Measurements from ENCODE around the gene ZFP69. TPM values are rescaled to one million over a fixed set of nuclear protein-coding genes. Genes with fewer than 3 reads are reported as not detected.

The ZFP69 gene
- polyA plus RNA-seq, 6 donors from 2014 or later: 3.4 to 6.8 (median 6.2) TPM; not detected in 1

- Mint-ChIP-seq H3K36me3 (peaks cover 0 to 11% of the 10 kb centered on the region in 2 donors), H3K27ac (peak within 1 kb of the TSS; percentile 95 to 97 (median 96)), H3K27me3 (peaks cover 0 to 13% (median 12%) of the 10 kb centered on the region in 3 donors), H3K9me3 (peaks cover 0 to 10% (median 2%) of the 10 kb centered on the region in 7 donors), H3K4me1 (peaks cover 24 to 25% (median 24%) of the 10 kb centered on the region in 3 donors), H3K4me3 (peak within 1 kb of the TSS; percentile 91 to 99 (median 98))
- ATAC-seq (ENCODE audit: low read depth in 2 of 2) (peak; percentile 95 to 96), DNase-seq (peak; percentile 80)
These were observed 54.4 kb downstream of the ZFP69 start, which contains the start of gene ZNF684 for GRCh38 chr1:40531381-40532061. Gene ZNF684 (plus strand): TSS chr1:40531637. CDS start chr1:40533167, 1,530 bp downstream.

- peak overlapping the region; percentile 95 to 97 (median 96) for H3K27ac Mint-ChIP-seq
- ATAC-seq (ENCODE audit: low read depth in 2 of 2): no peak
- H3K4me3 Mint-ChIP-seq: peak overlapping the region; percentile 91 to 99 (median 98)
- no peak for DNase-seq
- peaks cover 24 to 25% (median 24%) of the 10 kb centered on the region in 3 donors for H3K4me1 Mint-ChIP-seq
- peaks cover 0 to 13% (median 12%) of the 10 kb centered on the region in 3 donors for H3K27me3 Mint-ChIP-seq
- H3K36me3 Mint-ChIP-seq: peaks cover 0 to 11% of the 10 kb centered on the region in 2 donors
- peaks cover 0 to 10% (median 2%) of the 10 kb centered on the region in 7 donors for H3K9me3 Mint-ChIP-seq
These were observed 54.9 kb downstream of the ZFP69 start for GRCh38 chr1:40532062-40532389.

GRCh38 chr1:40532844-40533424 lies 55.8 kb downstream of the ZFP69 start:
- Mint-ChIP-seq H3K4me1 (peaks cover 24 to 25% (median 24%) of the 10 kb centered on the region in 3 donors), H3K36me3 (peaks cover 0 to 11% of the 10 kb centered on the region in 2 donors), H3K4me3 (peak overlapping the region in 7 of 8 donors; percentile 26 to 99 (median 97)), H3K9me3 (peaks cover 0 to 10% (median 2%) of the 10 kb centered on the region in 7 donors), H3K27me3 (peaks cover 0 to 13% (median 12%) of the 10 kb centered on the region in 3 donors), H3K27ac (peak overlapping the region in 2 of 6 donors; percentile 28 to 69)
- peak; percentile 37 to 42 for ATAC-seq (ENCODE audit: low read depth in 2 of 2)
- peak; percentile 34 for DNase-seq

GRCh38 chr1:40534589-40534988 lies 57.5 kb downstream of the ZFP69 start:
- H3K4me3 Mint-ChIP-seq: peak overlapping the region in 1 of 8 donors; percentile 29
- no peak for ATAC-seq (ENCODE audit: low read depth in 2 of 2)
- DNase-seq: no peak
- peaks cover 0 to 10% (median 2%) of the 10 kb centered on the region in 7 donors for H3K9me3 Mint-ChIP-seq
- H3K27ac Mint-ChIP-seq: no peak overlapping the region
- peaks cover 24 to 25% (median 24%) of the 10 kb centered on the region in 3 donors for H3K4me1 Mint-ChIP-seq
- H3K36me3 Mint-ChIP-seq: peaks cover 0 to 11% of the 10 kb centered on the region in 2 donors
- H3K27me3 Mint-ChIP-seq: peaks cover 0 to 6% (median 6%) of the 10 kb centered on the region in 3 donors

GRCh38 chr1:40535732-40536131 lies 58.6 kb downstream of the ZFP69 start:
- H3K27me3 Mint-ChIP-seq: peaks cover 0 to 6% (median 5%) of the 10 kb centered on the region in 3 donors
- H3K9me3 Mint-ChIP-seq: peaks cover 0 to 7% (median 2%) of the 10 kb centered on the region in 7 donors

GRCh38 chr1:40539338-40539737 lies 62.2 kb downstream of the ZFP69 start:
- ATAC-seq (ENCODE audit: low read depth in 2 of 2): no peak
- no peak for DNase-seq
- H3K36me3 Mint-ChIP-seq: peaks cover 7 to 10% of the 10 kb centered on the region in 2 donors
- no peaks in the 10 kb centered on the region for H3K9me3 Mint-ChIP-seq
- no peak overlapping the region for H3K27ac Mint-ChIP-seq
- H3K4me3 Mint-ChIP-seq: no peak overlapping the region
- H3K4me1 Mint-ChIP-seq: no peaks in the 10 kb centered on the region
- no peaks in the 10 kb centered on the region for H3K27me3 Mint-ChIP-seq

More at GRCh38 chr1:40535732-40536131, 58.6 kb downstream of the ZFP69 start:
- Mint-ChIP-seq H3K27ac (peak overlapping the region in 1 of 6 donors; percentile 47), H3K4me1 (peaks cover 22 to 23% (median 23%) of the 10 kb centered on the region in 3 donors), H3K36me3 (peaks cover 0 to 9% of the 10 kb centered on the region in 2 donors), H3K4me3 (no peak overlapping the region)
- DNase-seq (no peak), ATAC-seq (ENCODE audit: low read depth in 2 of 2) (no peak)

Other genes starting within 250 kb of the ZFP69 start
- gene TMCO2, start 229.4 kb upstream of the ZFP69 start, polyA plus RNA-seq (ENCODE audit: low read depth in 6 of 6): not detected
- 10 to 100 TPM; 17.1 to 24.8 (median 20.7) TPM for gene ZMPSTE24, start 219.1 kb upstream of the ZFP69 start, polyA plus RNA-seq (ENCODE audit: low read depth in 6 of 6)
- gene COL9A2, start 160.0 kb upstream of the ZFP69 start, polyA plus RNA-seq (ENCODE audit: low read depth in 6 of 6): 1 to 10 TPM; 1.3 to 5.6 (median 3.2) TPM
- 100 to 1,000 TPM; 480 to 946 (median 649) TPM for gene SMAP2, start 103.6 kb upstream of the ZFP69 start, polyA plus RNA-seq (ENCODE audit: low read depth in 6 of 6)
- 1 to 10 TPM in 5 of 6 donors, not detected in 1; 1.1 to 3.2 (median 2.0) TPM for gene ZFP69B, start 26.8 kb upstream of the ZFP69 start, polyA plus RNA-seq (ENCODE audit: low read depth in 6 of 6)
- gene EXO5, start 31.5 kb downstream of the ZFP69 start, polyA plus RNA-seq (ENCODE audit: low read depth in 6 of 6): 10 to 100 TPM in 1 of 6 donors, 1 to 10 TPM in 5; 5.5 to 16.2 (median 7.4) TPM
- gene ZNF684, start 54.3 kb downstream of the ZFP69 start, polyA plus RNA-seq (ENCODE audit: low read depth in 6 of 6): 1 to 10 TPM; 2.7 to 5.5 (median 4.5) TPM
- 1 to 10 TPM in 5 of 6 donors, under 1 TPM in 1; 0.93 to 2.9 (median 1.8) TPM for gene RIMS3, start 188.4 kb downstream of the ZFP69 start, polyA plus RNA-seq (ENCODE audit: low read depth in 6 of 6)
- 10 to 100 TPM; 60.3 to 95.4 (median 73.0) TPM for gene NFYC, start 214.4 kb downstream of the ZFP69 start, polyA plus RNA-seq (ENCODE audit: low read depth in 6 of 6)

Data from naive B cell (primary cell).